Activated T-cell treated with anti-CD3 and anti-CD28 coated beads, Interleukin-2, amount 50 U/mL, for 1 hour (primary cell): ENCODE results near the gene CNKSR2.

Experiments
- DNase-seq: peaks from one replicate; pipeline ENCODE4 v3.0.0-alpha.2; 2020

The CNKSR2 gene

GRCh38 chrX:21683941-21684340 is 309.7 kb downstream of the CNKSR2 start:
- no peak for DNase-seq

- DNase-seq: no peak
Observed at GRCh38 chrX:21691512-21692018, 317.3 kb downstream of the CNKSR2 start.

GRCh38 chrX:21698272-21698671 is 324.1 kb downstream of the CNKSR2 start:
- DNase-seq: no peak

GRCh38 chrX:21699136-21699535 is 324.9 kb downstream of the CNKSR2 start:
- DNase-seq: no peak

GRCh38 chrX:21700275-21700674 is 326.1 kb downstream of the CNKSR2 start:
- no peak for DNase-seq

- no peak for DNase-seq
Observed at GRCh38 chrX:21700967-21701366, 326.7 kb downstream of the CNKSR2 start.

- DNase-seq: no peak
Observed at GRCh38 chrX:21702725-21703124, 328.5 kb downstream of the CNKSR2 start.
